CD4-positive, alpha-beta T cell treated with Interleukin-15 for 4 hours (primary cell): Measurements from ENCODE around the gene CARD8.

Experiments used
- DNase-seq: peaks from one replicate; pipeline ENCODE4 v3.0.0-alpha.2; 2020; ENCODE audit warnings: low spot score

The CARD8 gene

GRCh38 chr19:48170817-48171347, 84.8 kb downstream of the CARD8 start:
- no peak for DNase-seq

GRCh38 chr19:48169939-48170803, 85.5 kb downstream of the CARD8 start, which contains the start of the genes LIG1 and ZSWIM9:
Gene LIG1 (minus strand): TSS chr19:48170344. CDS start chr19:48165566, 4,778 bp downstream.
Gene ZSWIM9 (plus strand): TSS chr19:48170680. CDS start chr19:48171803, 1,123 bp downstream.
- peak; percentile 89 for DNase-seq

DNA sequence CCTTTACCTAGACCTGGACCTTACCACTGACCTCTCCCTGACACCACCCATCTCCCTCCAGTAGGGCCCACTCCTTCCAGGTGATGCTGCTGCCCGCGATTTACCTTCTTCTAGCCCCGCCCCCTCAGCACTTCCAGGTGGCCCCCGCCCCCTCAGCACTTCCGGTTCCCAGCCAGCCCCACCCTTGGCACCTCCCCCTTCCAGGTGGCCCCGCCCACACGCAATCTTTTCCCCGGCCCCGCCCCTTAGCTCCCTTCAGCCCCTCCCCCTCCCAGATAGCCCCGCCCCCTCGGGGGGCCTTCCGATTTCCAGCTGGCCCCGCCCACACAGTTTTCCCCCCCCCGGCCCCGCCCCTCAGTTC, 86.2 kb downstream of the CARD8 start:
- peak; percentile 88 for DNase-seq

DNA sequence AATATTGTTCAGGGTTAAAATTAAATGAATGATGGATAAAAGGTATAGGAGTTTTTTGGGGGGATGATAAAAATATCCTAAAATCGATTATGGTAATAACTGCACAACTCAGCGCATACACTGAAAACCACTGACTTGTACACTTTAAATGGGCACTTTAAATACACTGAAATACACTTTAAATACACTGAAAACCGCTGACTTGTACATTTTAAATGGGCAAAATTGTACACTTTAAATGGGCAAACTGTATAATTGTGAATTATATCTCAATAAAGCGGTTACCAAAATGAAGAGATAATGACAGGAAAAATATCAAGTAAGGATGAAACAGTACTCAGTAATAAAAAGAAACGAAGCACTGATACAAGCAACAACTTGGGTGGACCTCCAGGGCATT, 87.0 kb downstream of the CARD8 start:
- no peak for DNase-seq

- DNase-seq, result no peak
These were observed 97.4 kb downstream of the CARD8 start for GRCh38 chr19:48158210-48158790.
